ENCODE results near the gene RXFP1. TPM values are rescaled to one million over a fixed set of nuclear protein-coding genes. Genes with fewer than 3 reads are reported as not detected.

The RXFP1 gene
- total and polyA plus RNA-seq, 9 donors: 0.35 to 3.6 (median 0.73) TPM

DNA sequence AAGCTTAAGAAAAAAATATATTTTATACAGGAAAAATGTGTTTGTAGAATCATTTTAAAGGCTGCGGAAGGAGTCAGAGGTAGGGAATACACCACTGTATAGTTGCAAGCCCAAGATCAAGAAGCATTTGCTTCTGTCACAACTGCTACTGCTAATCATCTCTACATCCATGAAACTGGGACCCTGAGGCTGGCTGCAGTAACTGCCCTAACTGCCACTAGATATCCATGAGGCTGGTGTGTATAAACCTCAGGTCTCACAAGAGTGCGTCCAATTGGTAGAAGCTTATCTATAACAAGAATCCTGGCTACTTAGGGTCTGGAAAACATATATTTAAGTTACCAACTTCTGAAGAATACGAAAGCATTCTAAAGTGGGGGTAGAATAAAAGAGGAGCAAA is 69.1 kb downstream of the RXFP1 start:
- Histone ChIP-seq H3K9me3 (no peaks in the 10 kb centered on the region), H3K27me3 (no peaks in the 10 kb centered on the region), H3K4me1 (ENCODE audit: insufficient read depth) (no peaks in the 10 kb centered on the region), H3K27ac (no peak overlapping the region), H3K36me3 (no peaks in the 10 kb centered on the region), H3K4me3 (no peak overlapping the region)
- 82 to 95% (median 90%) methylated on average over 3 of the region's 3 CpGs for WGBS, 3 donors
- no peak for TF ChIP-seq POLR2A (IDR thresholded peaks at IDR 0.05)
- TF ChIP-seq EP300 (IDR thresholded peaks at IDR 0.05): no peak
- TF ChIP-seq, protein P1, sequence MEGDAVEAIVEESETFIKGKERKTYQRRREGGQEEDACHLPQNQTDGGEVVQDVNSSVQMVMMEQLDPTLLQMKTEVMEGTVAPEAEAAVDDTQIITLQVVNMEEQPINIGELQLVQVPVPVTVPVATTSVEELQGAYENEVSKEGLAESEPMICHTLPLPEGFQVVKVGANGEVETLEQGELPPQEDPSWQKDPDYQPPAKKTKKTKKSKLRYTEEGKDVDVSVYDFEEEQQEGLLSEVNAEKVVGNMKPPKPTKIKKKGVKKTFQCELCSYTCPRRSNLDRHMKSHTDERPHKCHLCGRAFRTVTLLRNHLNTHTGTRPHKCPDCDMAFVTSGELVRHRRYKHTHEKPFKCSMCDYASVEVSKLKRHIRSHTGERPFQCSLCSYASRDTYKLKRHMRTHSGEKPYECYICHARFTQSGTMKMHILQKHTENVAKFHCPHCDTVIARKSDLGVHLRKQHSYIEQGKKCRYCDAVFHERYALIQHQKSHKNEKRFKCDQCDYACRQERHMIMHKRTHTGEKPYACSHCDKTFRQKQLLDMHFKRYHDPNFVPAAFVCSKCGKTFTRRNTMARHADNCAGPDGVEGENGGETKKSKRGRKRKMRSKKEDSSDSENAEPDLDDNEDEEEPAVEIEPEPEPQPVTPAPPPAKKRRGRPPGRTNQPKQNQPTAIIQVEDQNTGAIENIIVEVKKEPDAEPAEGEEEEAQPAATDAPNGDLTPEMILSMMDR (IDR thresholded peaks at IDR 0.05): no peak
- DNase-seq: no peak
- intact Hi-C loops (cut with DNase I): no loop called here

GRCh38 chr4:158597879-158598596 is 76.4 kb downstream of the RXFP1 start:
- H3K36me3 ChIP-seq: no peaks in the 10 kb centered on the region
- no peak overlapping the region for H3K4me3 ChIP-seq
- no peaks in the 10 kb centered on the region for H3K27me3 ChIP-seq
- no peaks in the 10 kb centered on the region for H3K9me3 ChIP-seq
- H3K4me1 ChIP-seq (ENCODE audit: insufficient read depth): no peaks in the 10 kb centered on the region
- no peak for DNase-seq
- 28 to 42% (median 31%) methylated on average over 5 of the region's 5 CpGs for WGBS, 3 donors
- TF ChIP-seq, protein P1 (IDR thresholded peaks at IDR 0.05): no peak
- no peak for TF ChIP-seq POLR2A (IDR thresholded peaks at IDR 0.05)
- TF ChIP-seq EP300 (IDR thresholded peaks at IDR 0.05): no peak
- intact Hi-C loops (cut with DNase I): no loop called here
- H3K27ac ChIP-seq: no peak overlapping the region

GRCh38 chr4:158599150-158599549 is 77.5 kb downstream of the RXFP1 start:
- no peak overlapping the region for H3K27ac ChIP-seq
- no peaks in the 10 kb centered on the region for H3K9me3 ChIP-seq
- H3K36me3 ChIP-seq: no peaks in the 10 kb centered on the region
- WGBS, 3 donors: 73 to 82% (median 78%) methylated on average over 4 of the region's 4 CpGs
- no peaks in the 10 kb centered on the region for H3K4me1 ChIP-seq (ENCODE audit: insufficient read depth)
- no peak for DNase-seq
- H3K4me3 ChIP-seq: no peak overlapping the region
- H3K27me3 ChIP-seq: no peaks in the 10 kb centered on the region
- TF ChIP-seq, protein P1 (IDR thresholded peaks at IDR 0.05): no peak
- TF ChIP-seq EP300 (IDR thresholded peaks at IDR 0.05) (no peak), POLR2A (IDR thresholded peaks at IDR 0.05) (no peak)
- intact Hi-C loops (cut with DNase I): no loop called here

GRCh38 chr4:158599765-158600498 is 78.2 kb downstream of the RXFP1 start:
- Histone ChIP-seq H3K4me1 (ENCODE audit: insufficient read depth) (no peaks in the 10 kb centered on the region), H3K9me3 (no peaks in the 10 kb centered on the region), H3K27ac (no peak overlapping the region), H3K36me3 (no peaks in the 10 kb centered on the region), H3K4me3 (no peak overlapping the region), H3K27me3 (no peaks in the 10 kb centered on the region)
- intact Hi-C loops (cut with DNase I): no loop called here
- TF ChIP-seq, protein P1 (IDR thresholded peaks at IDR 0.05): no peak
- no peak for TF ChIP-seq POLR2A (IDR thresholded peaks at IDR 0.05)
- no peak for TF ChIP-seq EP300 (IDR thresholded peaks at IDR 0.05)
- no peak for DNase-seq
- WGBS, 3 donors: 69 to 79% (median 72%) methylated on average over 3 of the region's 3 CpGs

Measured in ovary (tissue), 9 donors.